Osteocyte (in vitro differentiated cells): ENCODE data around the gene EPHB1. TPM values are rescaled to one million over a fixed set of nuclear protein-coding genes. Genes with fewer than 3 reads are reported as not detected.

Experiments used
- DNase-seq: peaks from one replicate; pipeline ENCODE4 v3.0.0; 2021; ENCODE audit warnings: mixed read lengths; ENCODE audit not compliant: unreplicated experiment; ENCODE audit errors: extremely low spot score
- H3K27ac Mint-ChIP-seq: one replicate; pipeline ENCODE4 v1.8.0; 2021; ENCODE audit warnings: mild to moderate bottlenecking, mixed read lengths; ENCODE audit not compliant: unreplicated experiment
- H3K27me3 Mint-ChIP-seq: one replicate; pipeline ENCODE4 v1.8.0; 2021; ENCODE audit warnings: mixed read lengths; ENCODE audit not compliant: unreplicated experiment
- H3K36me3 Mint-ChIP-seq: one replicate; pipeline ENCODE4 v1.8.0; 2021; ENCODE audit warnings: mixed read lengths; ENCODE audit not compliant: unreplicated experiment
- H3K4me1 Mint-ChIP-seq: one replicate; pipeline ENCODE4 v1.8.0; 2021; ENCODE audit warnings: mixed read lengths; ENCODE audit not compliant: unreplicated experiment
- H3K4me3 Mint-ChIP-seq: one replicate; pipeline ENCODE4 v1.8.0; 2021; ENCODE audit warnings: mild to moderate bottlenecking, moderate library complexity, mixed read lengths; ENCODE audit not compliant: unreplicated experiment
- H3K9me3 Mint-ChIP-seq: one replicate; pipeline ENCODE4 v1.8.0; 2021; ENCODE audit warnings: mixed read lengths; ENCODE audit not compliant: unreplicated experiment
- CTCF ChIP-seq: fragments of 200-600 bp; sonication (generic); IDR thresholded peaks from 2 replicates; pipeline ENCODE4 v1.5.0; 2021; ENCODE audit warnings: antibody characterized with exemption, mild to moderate bottlenecking, moderate library complexity
- total RNA-seq: library from RNA; stranded (reverse); gene quantifications from 2 replicates; pipeline ENCODE4 v1.2.1, GENCODE V29; 2021

EPHB1 gene
- total RNA-seq, 1 donor from 2014 or later, result 0.75 TPM

GRCh38 chr3:134911586-134912548 is 116.8 kb downstream of the EPHB1 start:
- Mint-ChIP-seq H3K27me3 (no peaks in the 10 kb centered on the region), H3K4me3 (no peak overlapping the region), H3K4me1 (no peaks in the 10 kb centered on the region), H3K36me3 (no peaks in the 10 kb centered on the region), H3K27ac (no peak overlapping the region), H3K9me3 (peaks cover 4% of the 10 kb centered on the region)
- TF ChIP-seq CTCF, result no peak
- no peak for DNase-seq

DNA sequence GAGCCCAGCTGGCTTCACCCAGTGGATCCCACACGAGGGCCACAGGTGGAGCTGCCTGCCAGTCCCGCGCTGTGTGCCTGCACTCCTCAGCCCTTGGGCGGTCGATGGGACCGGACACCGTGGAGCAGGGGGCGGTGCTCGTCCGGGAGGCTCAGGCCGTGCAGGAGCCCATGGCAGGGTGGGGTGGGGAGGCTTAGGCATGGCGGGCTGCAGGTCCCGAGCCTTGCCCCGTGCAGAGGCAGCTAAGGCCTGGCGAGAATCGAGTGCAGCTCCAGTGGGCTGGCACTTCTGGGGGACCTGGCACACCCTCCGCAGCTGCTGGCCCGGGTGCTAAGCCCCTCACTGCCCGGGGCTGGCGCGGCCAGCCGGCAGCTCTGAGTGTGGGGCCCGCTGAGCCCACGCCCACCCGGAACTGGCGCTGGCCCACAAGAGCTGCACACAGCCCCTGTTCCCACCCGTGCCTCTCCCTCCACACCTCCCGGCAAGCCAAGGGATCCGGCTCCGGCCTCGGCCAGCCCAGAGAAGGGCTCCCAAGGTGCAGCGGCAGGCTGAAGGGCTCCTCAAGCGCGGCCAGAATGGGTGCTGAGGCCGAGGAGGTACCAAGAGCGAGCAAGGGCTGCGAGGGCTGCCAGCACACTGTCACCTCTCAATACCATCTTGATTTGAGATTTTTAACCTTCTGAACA is 121.4 kb downstream of the EPHB1 start:
- Mint-ChIP-seq H3K4me1 (no peaks in the 10 kb centered on the region), H3K27ac (no peak overlapping the region), H3K27me3 (no peaks in the 10 kb centered on the region), H3K36me3 (no peaks in the 10 kb centered on the region), H3K9me3 (peaks cover 4% of the 10 kb centered on the region), H3K4me3 (no peak overlapping the region)
- TF ChIP-seq CTCF, result no peak
- DNase-seq, result no peak

DNA sequence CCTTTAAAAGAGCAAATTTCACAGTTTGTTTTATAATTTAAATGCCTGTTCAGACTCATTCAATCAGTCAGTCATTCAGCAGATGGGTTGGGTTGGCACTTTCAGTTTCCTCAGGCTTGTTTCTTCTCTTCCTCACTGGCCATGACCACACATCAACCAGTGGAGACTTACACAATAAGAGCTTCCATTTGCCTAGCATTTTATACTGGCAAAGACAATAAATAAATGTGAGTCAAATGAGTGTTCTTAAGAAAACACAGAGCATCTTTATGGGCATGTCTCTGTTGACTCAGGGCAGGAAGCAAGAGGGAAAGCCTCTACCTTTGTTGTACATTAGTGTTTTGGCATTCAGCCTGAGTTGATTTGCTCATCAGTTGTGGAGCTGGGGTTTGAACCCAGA is 122.6 kb downstream of the EPHB1 start:
- no peak for DNase-seq
- no peak overlapping the region for H3K27ac Mint-ChIP-seq
- H3K4me3 Mint-ChIP-seq, result no peak overlapping the region
- peaks cover 4% of the 10 kb centered on the region for H3K9me3 Mint-ChIP-seq
- H3K4me1 Mint-ChIP-seq, result no peaks in the 10 kb centered on the region
- no peaks in the 10 kb centered on the region for H3K36me3 Mint-ChIP-seq
- no peaks in the 10 kb centered on the region for H3K27me3 Mint-ChIP-seq
- TF ChIP-seq CTCF, result no peak

DNA sequence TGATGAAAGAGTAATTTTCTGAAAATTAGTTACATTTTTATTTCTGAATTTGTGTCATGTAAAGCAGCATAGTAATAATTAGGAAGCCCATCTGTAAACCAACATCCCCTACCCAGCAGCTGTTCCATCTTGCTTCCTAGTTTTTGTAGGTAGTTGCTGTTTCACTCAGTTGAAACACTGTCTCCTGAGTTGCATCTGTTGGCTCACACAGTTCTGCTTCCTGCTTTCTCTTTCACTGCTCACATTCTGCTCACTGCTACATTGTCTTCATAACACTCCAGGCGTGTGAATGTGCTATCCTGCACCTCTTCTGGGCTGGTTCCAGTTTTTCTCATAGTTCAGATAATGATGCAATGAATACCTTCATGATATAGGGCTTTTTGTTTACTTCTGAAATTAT is 123.4 kb downstream of the EPHB1 start:
- no peak for TF ChIP-seq CTCF
- Mint-ChIP-seq H3K4me1 (no peaks in the 10 kb centered on the region), H3K4me3 (no peak overlapping the region)

DNA sequence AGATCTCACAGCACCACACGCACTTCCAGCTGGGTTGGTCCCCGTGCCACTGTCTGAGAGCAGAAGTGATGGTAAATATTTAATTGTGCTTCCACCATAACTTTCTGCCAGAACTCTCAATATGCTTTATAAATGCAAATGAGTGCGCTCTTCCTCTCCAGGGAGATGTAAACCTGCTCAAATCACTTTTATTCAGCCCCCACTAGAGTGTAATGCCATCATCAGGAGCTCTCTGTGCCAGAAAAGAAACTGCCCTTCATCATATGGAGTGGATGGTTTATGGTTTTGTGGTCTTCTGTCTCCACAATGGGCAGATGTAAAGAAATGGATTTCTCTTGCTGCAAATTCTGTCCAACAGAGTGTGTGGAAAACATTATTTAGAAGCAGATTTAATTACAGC is 127.0 kb downstream of the EPHB1 start:
- H3K9me3 Mint-ChIP-seq, result peaks cover 14% of the 10 kb centered on the region
- no peak for TF ChIP-seq CTCF
- no peaks in the 10 kb centered on the region for H3K4me1 Mint-ChIP-seq
- H3K27ac Mint-ChIP-seq, result no peak overlapping the region
- H3K36me3 Mint-ChIP-seq, result no peaks in the 10 kb centered on the region
- H3K4me3 Mint-ChIP-seq, result no peak overlapping the region
- no peaks in the 10 kb centered on the region for H3K27me3 Mint-ChIP-seq
- no peak for DNase-seq

More for the DNA sequence above, 123.4 kb downstream of the EPHB1 start:
- H3K27me3 Mint-ChIP-seq, result no peaks in the 10 kb centered on the region
- peaks cover 4% of the 10 kb centered on the region for H3K9me3 Mint-ChIP-seq
- no peak for DNase-seq
- no peak overlapping the region for H3K27ac Mint-ChIP-seq
- H3K36me3 Mint-ChIP-seq, result no peaks in the 10 kb centered on the region
